HG03432 (cell line): ENCODE results near the gene KDM2B.

ENCODE experiments used
- ATAC-seq: cut with Tn5 transposase; IDR thresholded peaks from one replicate; pipeline ENCODE4 v1.9.1; 2021; ENCODE audit warnings: mild to moderate bottlenecking, moderate library complexity; ENCODE audit not compliant: unreplicated experiment

KDM2B gene

DNA sequence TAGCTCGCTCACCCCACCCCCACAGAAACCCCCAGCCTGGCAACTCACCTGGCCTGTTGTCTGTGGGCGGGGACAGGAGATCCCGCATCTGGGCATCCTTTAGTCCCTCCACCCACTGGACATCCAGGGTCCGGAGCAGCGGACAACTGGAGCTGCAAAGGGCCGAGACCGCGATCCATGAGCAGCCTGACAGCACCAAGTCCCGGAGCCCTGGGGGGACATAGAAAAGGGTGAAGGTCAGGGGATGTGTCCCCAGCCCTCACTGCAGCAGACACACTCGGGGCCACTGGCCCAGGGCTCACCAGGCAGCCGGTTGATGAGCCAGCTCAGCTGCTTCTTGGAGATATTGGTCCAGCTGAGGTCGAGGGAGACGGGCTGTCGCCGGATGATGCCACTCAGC lies 140.1 kb downstream of the KDM2B start:
- no peak for ATAC-seq

GRCh38 chr12:121439715-121440114 lies 141.1 kb downstream of the KDM2B start:
- ATAC-seq = no peak

DNA sequence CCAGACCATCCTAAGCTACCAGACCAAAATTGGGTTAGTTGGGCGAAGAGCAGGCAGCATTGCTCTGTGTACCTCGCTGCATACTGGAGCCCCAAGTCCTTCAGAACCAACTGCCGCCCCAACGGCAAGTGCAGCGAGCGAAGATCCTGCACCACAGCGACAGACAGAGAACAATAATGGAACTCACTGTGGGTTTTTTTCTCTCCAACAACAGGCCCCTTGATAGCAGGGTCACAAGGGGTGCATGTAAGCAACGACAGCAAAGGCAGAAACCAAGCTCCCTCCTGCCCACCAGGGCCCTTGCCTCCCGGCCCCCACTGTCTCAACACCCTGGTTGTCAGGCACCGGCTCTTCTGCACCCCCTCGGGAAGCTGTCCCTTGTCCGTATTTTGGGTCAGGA lies 141.9 kb downstream of the KDM2B start:
- ATAC-seq = no peak

GRCh38 chr12:121436706-121437105 lies 144.1 kb downstream of the KDM2B start:
- ATAC-seq = no peak

GRCh38 chr12:121432740-121433480 lies 147.9 kb downstream of the KDM2B start:
- ATAC-seq = no peak

- ATAC-seq = no peak
These were observed 149.9 kb downstream of the KDM2B start for GRCh38 chr12:121430833-121431415.

GRCh38 chr12:121428883-121429282 lies 151.9 kb downstream of the KDM2B start:
- no peak for ATAC-seq

GRCh38 chr12:121427556-121428050 lies 153.2 kb downstream of the KDM2B start:
- no peak for ATAC-seq

DNA sequence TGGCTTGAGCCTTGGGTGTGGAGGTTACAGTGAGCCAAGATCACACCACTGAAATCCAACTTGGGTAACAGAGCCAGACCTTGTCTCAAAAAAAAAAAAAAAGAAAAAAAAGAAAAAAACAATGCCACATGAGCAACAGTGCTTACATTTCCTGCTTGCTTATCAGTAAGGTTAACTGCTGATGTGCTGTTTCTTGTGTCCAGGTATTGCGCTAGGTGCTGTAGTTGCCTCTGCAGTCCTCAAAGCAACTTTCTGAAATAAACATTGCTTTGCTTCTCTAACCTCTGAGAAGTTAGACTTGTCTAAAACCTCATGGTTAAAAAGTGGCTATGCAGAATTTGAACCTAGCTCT lies 156.2 kb downstream of the KDM2B start:
- ATAC-seq = no peak

- no peak for ATAC-seq
These were observed 156.9 kb downstream of the KDM2B start for GRCh38 chr12:121423682-121424623.

DNA sequence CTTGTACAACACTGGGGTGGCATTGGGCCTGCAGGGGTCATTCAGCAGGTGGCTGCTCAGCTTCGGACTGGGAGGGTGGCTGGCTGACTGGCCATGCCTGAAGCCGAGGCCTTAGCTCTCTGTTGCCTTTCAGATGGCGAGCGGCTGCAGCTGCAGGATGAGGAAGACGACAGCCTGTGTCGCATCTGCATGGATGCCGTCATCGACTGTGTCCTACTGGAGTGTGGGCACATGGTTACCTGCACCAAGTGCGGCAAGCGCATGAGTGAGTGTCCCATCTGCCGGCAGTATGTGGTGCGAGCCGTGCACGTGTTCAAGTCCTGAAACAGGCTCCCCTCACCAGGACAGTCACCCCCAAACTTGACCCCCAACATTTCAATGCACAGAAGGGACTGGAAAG lies 157.6 kb downstream of the KDM2B start:
- ATAC-seq = no peak

- ATAC-seq = no peak
These were observed 160.7 kb downstream of the KDM2B start for GRCh38 chr12:121420109-121420508.

DNA sequence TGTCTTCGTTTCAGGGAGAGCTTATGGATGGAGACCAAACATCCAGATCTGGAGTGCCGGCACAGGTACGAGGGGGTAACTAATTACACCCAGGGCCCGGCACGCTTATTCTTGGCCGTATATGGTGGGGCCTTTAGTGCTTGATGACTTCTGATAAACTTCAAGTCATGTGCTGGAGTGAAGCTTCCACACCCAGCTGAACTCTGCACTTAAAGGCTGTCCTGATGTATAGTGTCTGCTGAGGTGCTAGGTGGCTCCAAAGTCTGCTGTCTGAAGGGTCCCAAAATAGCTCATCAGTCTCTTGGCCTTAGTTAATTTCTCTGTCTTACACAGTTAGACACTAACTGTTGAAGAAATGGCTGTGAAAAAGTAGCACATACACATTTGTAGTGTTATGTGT lies 163.0 kb downstream of the KDM2B start:
- ATAC-seq = no peak

DNA sequence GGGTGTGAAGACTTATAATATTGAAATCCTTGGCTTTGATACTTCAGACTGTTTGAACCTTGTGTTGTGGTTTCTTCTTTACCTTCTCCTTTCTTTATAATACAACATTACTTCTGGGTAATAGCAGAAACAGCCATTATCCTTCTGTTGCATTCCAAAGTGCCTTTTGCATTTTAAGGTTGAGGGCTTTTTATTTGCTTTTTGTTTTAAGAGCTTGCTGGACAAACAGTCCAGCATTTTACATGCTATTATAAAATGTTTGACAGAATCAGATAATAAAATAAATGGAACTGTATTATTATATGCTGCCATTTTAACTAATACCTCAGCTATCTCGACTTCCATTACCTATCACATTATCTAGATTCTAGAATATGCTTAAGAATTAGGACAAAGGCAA lies 166.9 kb downstream of the KDM2B start:
- no peak for ATAC-seq

DNA sequence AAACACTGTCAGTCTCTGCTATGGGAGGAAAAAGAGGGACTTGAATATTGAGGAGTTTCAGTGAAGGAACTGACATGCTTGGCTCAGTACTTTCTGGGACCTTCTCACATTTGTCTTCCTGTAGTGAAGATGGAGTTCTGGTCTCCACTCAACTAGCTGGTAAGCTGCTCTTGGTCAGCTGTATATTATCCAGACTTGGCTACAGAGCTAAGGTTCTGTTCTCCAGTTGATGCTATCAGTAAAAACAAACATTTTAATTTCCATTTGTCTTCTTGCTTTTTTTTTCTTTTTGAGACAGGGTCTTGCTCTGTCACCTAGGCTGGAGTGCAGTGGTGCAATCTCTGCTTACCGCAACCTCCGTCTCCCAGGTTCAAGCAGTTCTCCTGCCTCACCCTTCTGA lies 175.6 kb downstream of the KDM2B start:
- ATAC-seq = no peak

DNA sequence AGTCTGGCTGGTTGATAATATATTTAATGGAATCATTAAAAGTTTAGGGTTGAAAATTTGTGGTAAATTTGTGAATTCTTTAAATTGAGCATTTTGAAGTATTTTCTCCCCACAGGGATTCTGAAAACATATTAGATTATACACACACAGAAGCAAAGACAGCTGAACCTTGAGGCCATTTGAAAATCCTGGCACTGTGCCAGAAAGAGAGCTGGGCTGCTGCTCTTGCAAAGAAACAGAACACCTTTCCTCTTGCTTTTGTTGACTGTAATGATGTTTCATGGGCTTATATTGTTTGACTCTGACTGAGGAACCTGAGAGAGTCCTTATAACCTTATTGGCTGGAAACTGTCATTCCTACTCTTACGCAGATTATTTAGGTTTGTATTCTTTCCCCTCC lies 176.1 kb downstream of the KDM2B start:
- ATAC-seq = no peak

GRCh38 chr12:121403721-121404120 lies 177.1 kb downstream of the KDM2B start:
- no peak for ATAC-seq

- ATAC-seq = peak; percentile 33
These were observed 180.3 kb downstream of the KDM2B start for GRCh38 chr12:121400332-121401139.

DNA sequence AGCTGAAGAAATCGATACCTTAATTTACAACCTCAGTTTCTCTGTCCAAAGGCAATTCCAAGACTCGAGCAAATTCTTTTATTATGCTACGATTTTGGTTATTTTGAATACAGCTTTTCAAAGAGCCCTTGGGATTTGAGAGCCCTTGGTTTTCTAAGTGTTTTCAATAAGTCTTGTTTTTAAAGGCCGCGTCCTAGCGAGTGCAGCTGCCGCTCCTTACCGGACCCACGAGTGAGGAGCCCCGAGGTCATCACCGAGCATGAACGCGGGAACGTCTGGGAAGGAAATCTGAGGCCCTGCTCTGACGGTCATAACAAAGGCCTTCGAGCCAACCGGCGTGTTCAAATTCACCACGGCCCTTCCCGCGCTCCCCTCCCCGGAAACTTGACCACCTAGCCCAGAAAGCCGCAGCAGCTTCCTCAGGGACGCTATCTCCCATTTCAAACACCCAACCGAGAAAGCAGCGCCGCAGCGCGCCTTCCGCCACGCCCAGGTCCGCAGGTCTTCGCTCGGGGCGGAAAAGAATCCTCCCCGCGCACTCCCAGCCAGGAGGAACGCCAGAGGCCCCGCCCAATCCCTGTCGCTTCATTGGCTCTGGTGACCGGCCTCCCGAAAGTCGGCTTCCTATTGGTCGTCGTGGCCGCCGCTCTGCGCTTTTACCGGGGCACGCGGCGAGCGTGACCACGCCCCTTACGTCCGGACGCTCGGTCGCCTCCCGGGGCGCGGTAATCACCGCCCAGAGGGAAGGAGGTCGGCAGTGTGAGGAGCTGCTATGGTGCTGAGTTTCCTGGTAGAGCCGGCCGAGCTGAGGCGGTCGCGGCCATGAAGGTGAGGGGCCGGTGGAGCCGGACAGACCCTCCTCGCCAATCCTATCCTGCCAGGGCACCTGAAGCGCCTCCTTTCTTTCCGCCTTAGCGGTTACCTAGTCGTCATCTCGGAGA lies 181.2 kb downstream of the KDM2B start, which contains the start of gene RNF34:
TSS of gene RNF34 (plus strand) at position 728 of the 941 bp plus-strand sequence. CDS start at position 823, 95 bp downstream.
- ATAC-seq = peak; percentile 90

GRCh38 chr12:121398355-121398754 lies 182.5 kb downstream of the KDM2B start:
- ATAC-seq = no peak
